Upper lobe of left lung (tissue), 6 donors: ENCODE results near the gene C2orf42. TPM values are rescaled to one million over a fixed set of nuclear protein-coding genes. Genes with fewer than 3 reads are reported as not detected.
A peak's percentile ranks its signal among the peaks of the same experiment; 100 is the strongest.
"Not testable (repeated sequence)": the region's sequence is repeated elsewhere in the genome, so short reads cannot be mapped to it uniquely, and the experiment has no call there.

Experiments used
- ATAC-seq, 2 donors: fragments of 200-7000 bp; cut with Tn5 transposase; one replicate each; pipeline ENCODE4 v1.9.1; 2022; ENCODE audit warnings: mild to moderate bottlenecking in 2 of 2, moderate library complexity in 2 of 2; ENCODE audit not compliant: low FRiP score in 2 of 2
- DNase-seq, 2 donors: peaks; one replicate each; pipeline ENCODE4 v3.0.0-alpha.2; 2019 to 2020
- H3K27ac ChIP-seq, 4 donors: fragments of 200-600 bp; sonication (generic); one replicate each; pipeline ENCODE4 v1.5.1; 2016 to 2019
- H3K27me3 ChIP-seq, 4 donors: fragments of 200-600 bp; sonication (generic); one replicate each; pipeline ENCODE4 v1.5.1; 2017 to 2019
- H3K36me3 ChIP-seq, 4 donors: fragments of 200-600 bp; sonication (generic); one replicate each; pipeline ENCODE4 v1.5.1; 2016 to 2019
- H3K4me1 ChIP-seq, 4 donors: fragments of 200-600 bp; sonication (generic); one replicate each; pipeline ENCODE4 v1.5.1; 2018 to 2019
- H3K4me3 ChIP-seq, 4 donors: fragments of 200-600 bp; sonication (generic); one replicate each; pipeline ENCODE4 v1.5.1; 2017 to 2019; ENCODE audit warnings: mild to moderate bottlenecking in 2 of 4, moderate library complexity in 1 of 4
- H3K9me3 ChIP-seq, 4 donors: fragments of 200-600 bp; sonication (generic); one replicate each; pipeline ENCODE4 v1.5.1; 2018 to 2019
- CTCF ChIP-seq, 6 experiments: fragments of 450-650 bp in 4 of 6; fragments of 200-600 bp in 2 of 6; sonication (generic) in 2 of 6; IDR thresholded peaks; one replicate each; pipeline ENCODE4 v1.5.1; 2016 to 2019; ENCODE audit warnings: antibody characterized with exemption in 6 of 6
- EP300 ChIP-seq, 4 donors: sonication (generic); formaldehyde crosslinking; IDR thresholded peaks; one replicate each; pipeline ENCODE4 v1.5.1; 2017; ENCODE audit warnings: antibody characterized with exemption in 4 of 4, control low read depth in 2 of 4
- POLR2A ChIP-seq, 4 donors: fragments of 450-650 bp; IDR thresholded peaks; one replicate each; pipeline ENCODE4 v1.5.1; 2016 to 2017; ENCODE audit warnings: antibody characterized with exemption in 4 of 4, mild to moderate bottlenecking in 2 of 4
- POLR2AphosphoS5 ChIP-seq, 2 donors: sonication (generic); formaldehyde crosslinking; IDR thresholded peaks; one replicate each; pipeline ENCODE4 v1.5.1; 2017; ENCODE audit warnings: antibody characterized with exemption in 2 of 2
- WGBS, 2 donors: methylation state at CpG; one replicate each; pipeline ENCODE4 v1.1.5; 2017 to 2018; 5-methylcytosine and 5-hydroxymethylcytosine counted together
- total RNA-seq, 6 donors: library from RNA; depleted of rRNA in 4 of 6; stranded (reverse); fragments of >200 nt in 4 of 6; gene quantifications; one replicate each; pipeline versions ENCODE4 v1.1.0 to v1.2.1, GENCODE V29; 2016 to 2021
- donor health status: DM: no; HTN: no; CAD: no; lungs with moderate emphysema.
- donor health status: DM: no; HTN: yes; CAD: no; lungs with severe emphysema.

The C2orf42 gene
- total RNA-seq, 6 donors from 2014 or later, result 7.8 to 15.0 (median 12.4) TPM

GRCh38 chr2:70132244-70133126 lies 58.3 kb downstream of the C2orf42 start:
- H3K9me3 ChIP-seq, result no peaks in the 10 kb centered on the region
- peak overlapping the region; percentile 83 to 95 (median 91) for H3K27ac ChIP-seq
- H3K36me3 ChIP-seq, result no peaks in the 10 kb centered on the region
- ATAC-seq (peak; percentile 64 to 81), DNase-seq (peak in 1 of 2 donors; percentile 60)
- peak overlapping the region in 3 of 4 donors; percentile 27 to 48 (median 44) for H3K4me3 ChIP-seq
- 6% methylated on average over 8 of the region's 8 CpGs for WGBS, 2 donors
- TF ChIP-seq POLR2A (IDR thresholded peaks at IDR 0.05) (peak in 3 of 4 donors; percentile 23 to 58 (median 24)), EP300 (IDR thresholded peaks at IDR 0.05) (no peak), POLR2AphosphoS5 (IDR thresholded peaks at IDR 0.05) (peak in 1 of 2 donors; percentile 37)
- H3K27me3 ChIP-seq, result no peaks in the 10 kb centered on the region
- peaks cover 43 to 57% (median 54%) of the 10 kb centered on the region in 4 donors for H3K4me1 ChIP-seq

- Histone ChIP-seq H3K4me1 (peaks cover 42 to 55% (median 51%) of the 10 kb centered on the region in 4 donors), H3K4me3 (peak overlapping the region in 3 of 4 donors; percentile 27 to 48 (median 44)), H3K27ac (peak overlapping the region; percentile 83 to 95 (median 91))
- DNase-seq, H3K27me3 ChIP-seq, H3K36me3 ChIP-seq, ATAC-seq, H3K9me3 ChIP-seq: not testable (repeated sequence)
- WGBS, 2 donors, result 70 to 75% methylated on average over 17 of the region's 17 CpGs
Observed at GRCh38 chr2:70131344-70132143, 59.3 kb downstream of the C2orf42 start.

- H3K4me1 ChIP-seq, result peaks cover 34 to 54% (median 39%) of the 10 kb centered on the region in 4 donors
- 41 to 60% methylated on average over 1 of the region's 1 CpG for WGBS, 2 donors
- H3K27me3 ChIP-seq, result no peaks in the 10 kb centered on the region
- DNase-seq (no peak), ATAC-seq (no peak)
- no peaks in the 10 kb centered on the region for H3K36me3 ChIP-seq
- TF ChIP-seq CTCF (IDR thresholded peaks at IDR 0.05) (no peak), EP300 (IDR thresholded peaks at IDR 0.05) (no peak), POLR2AphosphoS5 (IDR thresholded peaks at IDR 0.05) (no peak), POLR2A (IDR thresholded peaks at IDR 0.05) (no peak)
- no peak overlapping the region for H3K27ac ChIP-seq
- H3K4me3 ChIP-seq, result no peak overlapping the region
- H3K9me3 ChIP-seq, result no peaks in the 10 kb centered on the region
Observed at GRCh38 chr2:70128005-70128404, 62.8 kb downstream of the C2orf42 start.

GRCh38 chr2:70126413-70126812 lies 64.4 kb downstream of the C2orf42 start:
- Histone ChIP-seq H3K4me1 (peaks cover 26 to 41% (median 29%) of the 10 kb centered on the region in 4 donors), H3K4me3 (no peak overlapping the region), H3K27ac (peak overlapping the region in 1 of 4 donors; percentile 31), H3K27me3 (no peaks in the 10 kb centered on the region), H3K9me3 (no peaks in the 10 kb centered on the region), H3K36me3 (no peaks in the 10 kb centered on the region)
- 96 to 100% methylated on average over 2 of the region's 2 CpGs for WGBS, 2 donors
- TF ChIP-seq CTCF (IDR thresholded peaks at IDR 0.05) (no peak), EP300 (IDR thresholded peaks at IDR 0.05) (no peak), POLR2A (IDR thresholded peaks at IDR 0.05) (no peak), POLR2AphosphoS5 (IDR thresholded peaks at IDR 0.05) (no peak)
- DNase-seq (no peak), ATAC-seq (no peak)

GRCh38 chr2:70125498-70125898 lies 65.3 kb downstream of the C2orf42 start:
- peaks cover 19 to 35% (median 24%) of the 10 kb centered on the region in 4 donors for H3K4me1 ChIP-seq
- H3K4me3 ChIP-seq, result peak overlapping the region in 3 of 4 donors; percentile 47 to 55 (median 50)
- H3K27ac ChIP-seq, result peak overlapping the region; percentile 91 to 99 (median 98)
- TF ChIP-seq POLR2AphosphoS5 (IDR thresholded peaks at IDR 0.05), result no peak
- TF ChIP-seq EP300 (IDR thresholded peaks at IDR 0.05), result no peak
- TF ChIP-seq CTCF (IDR thresholded peaks at IDR 0.05), result no peak
- no peak for TF ChIP-seq POLR2A (IDR thresholded peaks at IDR 0.05)
- no peak for ATAC-seq
- WGBS, 2 donors, result 65 to 66% methylated on average over 13 of the region's 13 CpGs
- no peak for DNase-seq
- H3K9me3 ChIP-seq, result no peaks in the 10 kb centered on the region
- H3K36me3 ChIP-seq, result no peaks in the 10 kb centered on the region
- no peaks in the 10 kb centered on the region for H3K27me3 ChIP-seq
